A172 (cell line): ENCODE results near the gene PSD2. TPM values are rescaled to one million over a fixed set of nuclear protein-coding genes. Genes with fewer than 3 reads are reported as not detected.
"Not testable (repeated sequence)": the region's sequence is repeated elsewhere in the genome, so short reads cannot be mapped to it uniquely, and the experiment has no call there.

Source experiments
- DNase-seq: peaks from one replicate; pipeline ENCODE4 v3.0.0-alpha.2; 2015; ENCODE audit warnings: low spot score
- total RNA-seq: library from RNA; depleted of rRNA; stranded (reverse); fragments of >200 nt; shearing (Covaris generic); gene quantifications from 2 replicates; pipeline ENCODE4 v1.2.3, GENCODE V29; 2014

Gene PSD2
- total RNA-seq, 1 experiment from 2014 or later = 0.03 TPM

DNA sequence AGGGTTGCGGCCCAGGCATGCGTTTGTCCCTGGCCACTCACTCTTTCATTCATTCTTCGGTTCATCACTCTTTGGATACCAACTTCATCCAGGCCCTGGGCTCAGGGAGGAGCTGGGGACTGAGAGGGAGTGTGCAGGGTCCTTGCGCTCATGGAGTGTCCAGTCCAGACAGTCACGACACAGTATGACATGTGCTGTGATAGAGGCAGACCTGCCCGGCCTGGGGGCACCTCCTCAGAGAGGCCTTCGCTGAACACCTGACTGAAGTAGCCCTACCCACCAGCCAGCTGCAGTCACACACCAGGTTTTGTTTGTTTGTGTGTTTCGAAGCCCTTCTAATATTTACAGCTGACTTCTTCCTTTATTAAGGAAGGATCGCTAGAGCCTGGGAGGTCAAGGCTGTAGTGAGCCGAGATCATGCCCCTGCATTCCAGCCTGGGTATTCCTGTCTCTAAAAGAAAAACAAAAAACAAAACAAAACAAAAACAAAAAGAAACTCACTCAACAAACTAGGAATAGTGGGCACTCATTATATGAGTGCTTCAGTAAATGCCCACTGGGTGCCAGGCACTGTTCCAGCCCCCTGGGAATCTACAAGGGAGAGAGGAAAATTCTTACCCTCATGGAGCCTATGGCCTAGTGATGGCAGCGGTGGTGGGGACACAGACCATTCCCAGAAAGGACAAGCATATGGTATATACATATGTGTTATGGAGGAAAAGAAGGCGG is 6.3 kb upstream of the PSD2 start:
- DNase-seq = no peak

DNA sequence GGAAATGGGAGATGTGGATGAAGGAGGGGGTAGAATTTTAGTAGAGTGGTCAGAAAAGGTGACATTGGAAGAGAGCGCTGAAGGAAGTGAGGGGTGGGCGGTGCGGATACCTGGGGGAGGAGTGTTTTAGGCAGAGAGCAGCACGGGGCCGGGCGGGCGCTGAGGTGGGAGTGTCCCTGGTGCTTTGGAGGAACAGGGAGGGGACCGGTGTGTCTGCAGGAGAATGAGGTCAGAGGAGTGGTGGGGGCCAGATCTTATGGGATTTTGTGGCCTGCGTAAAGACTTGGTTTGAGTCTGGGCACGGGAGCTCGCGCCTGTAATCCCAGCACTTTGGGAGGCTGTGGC is 5.8 kb upstream of the PSD2 start:
- DNase-seq = no peak

DNA sequence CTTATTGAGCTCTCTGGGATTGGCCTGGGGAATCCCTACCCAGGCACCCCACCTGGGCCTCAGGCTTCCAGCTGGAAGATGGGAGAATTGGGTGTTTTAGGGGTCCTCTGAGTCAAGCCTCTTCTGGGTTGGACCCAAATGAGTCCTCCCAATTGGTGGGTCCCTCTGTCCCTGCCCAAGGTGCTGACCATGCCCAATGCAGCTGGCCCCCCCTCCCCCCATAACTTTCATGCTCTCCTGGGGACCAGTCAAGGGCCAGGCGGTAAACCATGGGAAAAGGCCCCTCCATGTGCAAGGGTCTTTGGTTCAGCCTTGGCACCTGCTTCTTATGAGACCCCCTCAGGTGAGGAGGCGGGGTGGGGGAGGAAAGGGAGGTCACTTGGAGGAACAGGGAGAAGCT is 3.4 kb upstream of the PSD2 start:
- DNase-seq = no peak

DNA sequence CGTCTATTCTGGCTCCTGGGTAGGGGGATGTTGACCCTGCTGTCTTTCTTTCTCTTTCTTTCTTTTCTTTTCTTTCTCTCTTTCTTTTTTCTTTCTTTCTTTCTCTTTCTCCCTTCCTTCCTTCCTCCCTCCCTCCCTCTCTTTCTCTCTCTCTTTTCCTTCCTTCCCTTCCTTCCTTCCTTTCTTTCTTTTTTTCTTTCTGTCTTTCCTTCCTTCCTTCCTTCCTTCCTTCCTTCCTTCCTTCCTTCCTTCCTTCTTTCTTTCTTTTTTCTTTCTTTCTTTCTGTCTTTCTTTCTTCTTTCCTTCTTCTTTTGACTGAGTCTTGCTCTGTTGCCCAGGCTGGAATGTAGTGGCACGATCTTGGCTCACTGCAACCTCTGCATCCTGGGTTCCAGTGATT is 3.0 kb upstream of the PSD2 start:
- DNase-seq = not testable (repeated sequence)

DNA sequence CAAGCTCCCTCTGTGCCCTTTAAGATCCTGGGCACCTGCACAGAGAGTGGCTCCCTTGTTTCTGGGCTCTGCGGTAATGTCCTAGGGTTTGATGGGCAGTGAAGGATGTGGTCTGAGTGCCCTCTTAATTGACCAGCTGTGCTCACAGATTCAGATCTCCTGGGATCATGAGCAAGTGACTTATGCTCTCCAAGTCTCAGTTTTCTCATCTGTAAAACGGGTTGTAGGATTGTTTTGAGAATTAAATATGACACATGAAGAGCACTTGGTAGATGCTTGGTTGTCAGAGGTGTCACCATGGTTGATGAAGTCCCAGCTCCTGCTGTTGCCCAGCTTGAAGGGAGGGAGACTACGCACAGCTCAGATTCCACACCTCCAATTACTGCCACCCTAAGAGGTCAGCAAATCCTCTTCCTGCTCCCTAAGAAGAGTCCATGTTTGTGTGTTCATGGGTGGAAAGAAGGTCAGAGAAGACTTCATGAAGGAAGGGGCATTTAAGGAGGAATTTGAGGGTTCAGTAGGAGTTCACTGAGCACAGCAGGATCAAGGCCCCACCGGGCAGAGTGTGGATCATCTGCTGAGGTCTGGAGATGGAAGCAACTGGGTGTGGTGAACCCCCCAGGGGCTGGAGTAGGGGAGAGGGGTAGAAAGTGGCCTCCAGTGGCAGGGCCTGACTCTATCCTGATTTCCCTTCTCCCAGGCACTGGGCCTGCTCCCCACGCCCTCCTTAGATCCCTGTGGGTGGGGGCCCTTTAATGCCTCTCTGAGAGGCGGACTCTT is 1.4 kb upstream of the PSD2 start:
- no peak for DNase-seq

DNA sequence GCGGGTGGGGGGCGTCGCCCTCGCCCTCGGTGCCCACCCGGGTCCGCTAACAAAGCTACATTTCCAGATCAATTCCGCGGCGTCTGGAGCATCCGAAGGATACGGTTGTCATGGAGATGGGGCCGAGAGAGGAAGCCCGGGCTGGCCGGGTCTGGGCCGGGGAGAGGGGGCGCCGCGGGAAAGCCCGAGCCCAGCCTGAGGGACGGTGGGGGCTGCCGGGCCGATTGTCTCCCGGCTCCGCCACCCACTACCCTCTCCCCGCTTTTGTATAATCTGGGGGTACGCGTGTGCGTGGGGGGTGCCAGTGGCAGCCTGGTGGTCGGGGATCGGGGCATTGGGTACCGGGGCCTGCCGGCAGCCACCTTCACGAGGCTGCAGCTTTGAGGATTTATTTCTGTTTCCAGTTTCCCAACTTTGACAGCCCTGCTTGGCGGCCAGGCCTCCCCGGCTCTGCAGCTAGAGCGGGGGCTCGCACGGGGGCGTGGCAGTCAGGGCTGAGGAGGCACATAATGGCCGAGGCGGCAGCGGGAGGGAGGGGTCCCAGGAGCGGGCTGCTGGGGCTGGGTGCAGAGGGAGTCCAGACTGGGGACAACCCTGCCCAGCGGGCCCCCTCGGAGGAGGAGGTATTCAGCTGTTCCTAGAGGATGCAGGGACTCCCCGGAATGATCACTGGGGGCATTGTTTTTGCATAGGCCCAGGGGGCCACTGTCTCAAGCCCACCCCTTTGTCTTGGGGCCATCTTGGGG is 626 bp downstream of the PSD2 start:
- no peak for DNase-seq

DNA sequence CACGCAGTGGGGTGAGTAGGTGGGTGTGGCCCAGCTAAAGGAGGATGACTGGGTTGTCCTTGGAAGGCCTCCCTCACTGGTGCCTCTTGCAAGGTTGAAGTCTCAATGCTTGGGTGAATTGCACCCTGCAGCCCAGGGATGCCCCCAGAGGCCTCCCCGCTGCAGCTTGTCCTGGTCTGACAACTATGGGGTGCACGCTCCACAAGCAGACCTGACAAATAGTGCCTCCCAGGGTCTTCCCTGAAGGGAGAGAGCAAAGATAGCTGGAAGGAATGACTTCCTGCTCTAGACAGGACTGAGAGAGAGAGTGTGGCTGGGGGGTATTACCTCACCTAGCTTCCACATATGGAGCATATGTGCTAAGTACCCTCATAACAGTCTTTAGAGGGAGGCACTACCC is 1.7 kb downstream of the PSD2 start:
- no peak for DNase-seq

DNA sequence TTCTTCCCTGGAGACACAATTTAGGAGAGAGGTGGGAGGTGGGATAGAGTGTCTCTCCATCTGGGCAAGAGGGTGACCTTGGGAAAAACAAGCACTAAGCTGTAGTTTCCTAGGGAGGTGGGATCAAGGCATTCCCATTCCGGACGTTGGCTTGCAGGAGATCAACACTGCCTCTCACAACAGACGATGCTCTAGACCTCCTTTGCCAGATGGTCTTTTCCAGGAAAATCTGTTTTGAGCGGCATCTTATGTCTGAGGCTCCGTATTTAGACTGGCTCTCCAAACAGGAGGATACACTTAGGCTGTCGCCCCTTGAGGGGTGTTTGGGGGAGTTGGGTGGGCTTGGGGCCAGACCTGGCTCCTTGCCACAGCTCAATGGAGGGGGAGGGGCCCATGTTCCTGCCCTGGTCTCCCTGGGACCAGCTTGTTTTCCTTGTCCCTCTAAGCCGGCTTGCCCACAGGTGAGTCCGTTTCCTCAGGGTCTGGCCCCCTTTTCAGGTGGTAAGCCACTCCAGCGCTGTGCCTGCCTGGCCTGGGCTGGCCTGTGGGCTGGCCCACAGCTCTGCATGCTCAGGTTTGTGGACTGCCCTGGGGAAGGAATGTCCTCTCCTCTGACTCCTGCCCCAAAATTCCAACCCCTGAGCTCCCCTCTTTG is 2.4 kb downstream of the PSD2 start:
- no peak for DNase-seq

DNA sequence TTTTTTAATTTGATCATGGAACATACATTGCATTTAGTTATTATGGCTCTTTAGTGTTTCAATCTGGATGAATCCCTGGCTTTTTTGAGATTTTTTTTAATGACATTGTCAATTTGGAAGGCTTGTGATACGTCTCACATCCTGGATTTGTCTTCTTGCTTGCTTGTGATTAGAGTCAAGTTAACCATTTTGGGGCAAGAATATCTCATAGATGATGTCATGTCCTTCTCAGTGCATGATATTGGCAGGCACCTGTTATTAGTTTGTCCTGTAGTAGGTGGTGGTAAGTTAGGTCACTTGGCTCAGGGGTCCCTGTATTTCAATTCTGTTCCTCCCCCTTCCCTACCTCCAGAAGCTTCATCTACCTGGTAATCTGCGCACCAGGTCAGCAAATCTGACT is 3.3 kb downstream of the PSD2 start:
- no peak for DNase-seq

DNA sequence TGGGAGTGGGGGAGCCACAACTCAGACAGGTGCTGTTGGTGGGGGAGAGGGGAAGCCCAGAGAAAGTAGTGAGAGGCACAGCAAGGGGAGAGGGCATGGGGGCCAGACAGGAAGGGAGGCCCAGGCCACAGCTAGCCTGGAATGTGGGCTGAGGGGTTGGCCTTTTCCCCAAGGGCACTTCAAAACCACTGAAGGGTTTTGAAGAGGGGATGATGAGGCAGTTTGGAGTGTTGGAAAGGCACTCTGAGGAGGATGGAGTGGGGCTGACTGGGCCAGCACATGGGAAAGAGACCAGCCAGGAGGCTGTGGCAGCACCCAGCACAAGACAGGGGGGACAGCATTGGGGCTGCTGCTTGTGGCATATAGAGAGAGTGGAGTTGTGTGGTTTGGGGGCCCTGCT is 3.8 kb downstream of the PSD2 start:
- no peak for DNase-seq

DNA sequence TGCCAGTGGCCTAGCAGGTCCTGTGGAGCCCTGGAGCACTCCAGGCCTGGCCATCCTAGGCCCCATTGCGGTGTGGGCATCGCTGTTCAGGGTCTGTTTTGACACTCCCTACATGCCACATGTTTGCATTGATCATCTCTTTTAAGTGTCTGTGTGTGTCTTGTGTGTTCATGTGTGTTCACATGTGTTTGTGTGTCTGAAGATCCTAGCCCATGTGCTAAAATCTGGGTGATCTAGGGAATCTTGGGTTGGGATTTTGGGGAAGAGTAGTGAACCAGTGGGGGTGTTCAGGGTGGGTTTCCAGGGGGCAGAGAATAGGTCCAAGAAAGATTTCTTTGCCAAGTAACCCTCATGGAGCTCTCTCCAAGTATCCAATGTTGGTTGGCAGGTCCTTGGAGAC is 8.4 kb downstream of the PSD2 start:
- DNase-seq = no peak

DNA sequence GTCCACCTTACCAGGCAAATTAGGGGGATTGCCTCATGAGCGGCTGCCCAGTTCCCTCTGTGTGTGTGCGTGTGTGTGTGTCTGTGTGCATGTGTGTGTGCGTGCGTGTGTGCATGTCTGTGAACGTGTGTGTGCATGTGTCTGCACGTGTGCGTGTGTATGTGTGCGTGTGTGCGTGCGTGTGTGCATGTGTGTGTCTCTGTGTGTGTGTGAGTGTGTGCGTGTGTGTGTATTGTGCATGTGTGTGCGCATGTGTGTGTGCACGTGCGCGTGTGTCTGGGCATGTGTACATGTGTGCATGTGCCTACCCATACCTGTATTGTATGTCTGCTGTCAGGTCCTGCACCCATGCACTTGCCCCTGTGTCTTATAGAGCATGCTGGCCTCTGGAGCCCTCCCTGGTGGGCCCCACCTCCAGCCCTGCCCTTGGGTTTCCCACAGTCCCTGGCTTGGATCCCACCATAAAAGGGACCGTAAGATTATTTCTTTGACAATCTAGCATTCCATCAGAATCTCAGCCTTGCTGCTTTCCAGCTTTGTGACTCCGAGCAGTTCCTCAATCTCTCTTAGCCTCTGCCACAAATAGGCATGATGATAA is 9.3 kb downstream of the PSD2 start:
- DNase-seq = no peak

DNA sequence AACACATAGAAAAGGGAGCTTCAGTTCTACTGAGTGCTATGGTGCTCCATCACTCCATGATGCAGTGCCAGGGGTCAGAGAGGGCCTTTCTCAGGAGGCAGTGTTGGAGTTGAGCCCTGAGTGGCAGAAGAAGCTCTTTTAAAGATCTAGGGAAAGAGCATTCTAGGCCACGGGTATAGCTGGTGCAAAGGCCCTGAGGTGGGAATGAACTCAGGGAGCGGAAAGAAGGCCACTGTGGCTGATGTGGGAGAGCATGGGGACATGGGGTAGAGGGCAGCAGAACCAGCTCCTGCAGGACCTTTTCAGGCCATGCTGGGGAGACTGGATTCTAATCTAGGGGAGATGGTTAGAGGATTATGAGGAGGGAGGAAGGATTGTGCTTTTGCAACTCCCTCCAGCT is 9.9 kb downstream of the PSD2 start:
- DNase-seq = no peak

DNA sequence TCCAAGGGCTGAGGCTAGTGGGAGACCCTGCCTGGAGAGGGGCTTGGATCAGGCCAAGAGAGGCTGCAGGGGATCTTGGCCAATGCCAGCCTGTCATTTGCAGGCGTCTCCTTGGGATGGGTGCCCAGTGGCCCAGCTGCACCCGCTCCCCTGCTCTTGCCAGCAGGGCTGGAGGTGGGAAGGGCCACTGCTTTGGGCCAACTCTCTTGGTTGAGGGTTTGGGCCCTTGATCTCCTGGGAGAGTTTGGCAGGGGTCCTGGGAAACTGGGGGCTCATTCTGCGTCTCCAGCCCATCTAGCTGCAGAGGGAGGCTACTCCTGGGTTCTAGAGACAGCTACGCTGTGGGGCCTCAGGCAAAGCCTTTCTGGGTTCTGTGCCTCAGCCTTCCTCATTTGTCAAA is 10.5 kb downstream of the PSD2 start:
- no peak for DNase-seq

DNA sequence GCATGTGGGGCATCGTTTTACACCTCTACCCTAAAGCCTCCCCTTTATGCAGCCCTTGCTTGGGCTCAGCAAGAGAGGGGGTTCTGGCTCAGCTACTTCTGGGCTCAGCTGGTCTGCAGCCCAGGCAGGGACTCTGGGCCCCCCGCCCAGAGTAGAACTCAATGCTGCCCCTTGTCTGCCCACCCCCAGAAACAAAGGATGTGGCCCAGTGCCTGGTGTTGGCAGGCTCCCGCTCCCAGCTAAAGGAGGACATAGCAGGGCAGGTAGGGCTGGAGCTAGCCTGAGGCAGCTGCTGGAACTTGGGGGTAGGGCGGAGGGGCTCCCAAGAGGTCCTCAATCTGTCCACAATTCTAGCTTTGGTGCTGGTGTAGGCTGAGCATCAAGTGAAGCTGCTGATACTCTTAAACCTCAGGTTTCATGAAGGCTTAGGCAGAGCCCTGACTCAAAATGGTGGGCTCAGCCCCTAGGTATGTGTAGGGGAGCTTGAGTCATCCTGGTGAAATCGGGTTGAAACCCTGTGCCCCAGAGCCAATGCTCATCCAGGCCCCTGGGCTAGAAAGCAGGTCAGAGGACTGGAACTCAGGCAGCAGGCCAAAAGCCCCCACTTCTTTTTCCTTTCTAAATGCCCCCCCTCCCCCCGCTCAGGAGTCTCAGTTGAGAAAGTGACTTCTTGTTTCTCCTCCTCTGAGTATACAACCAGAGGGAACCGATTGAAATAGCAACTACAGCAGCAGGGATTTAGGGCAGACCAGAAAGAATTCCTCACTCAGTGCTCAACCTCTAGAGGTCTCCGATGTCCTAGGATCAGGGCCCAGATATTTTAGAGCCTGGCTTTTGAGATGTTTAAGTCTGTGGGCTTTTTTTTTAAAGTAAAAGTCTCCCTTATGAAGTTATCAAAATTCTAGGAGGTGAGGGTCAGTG is 11.4 kb downstream of the PSD2 start:
- no peak for DNase-seq

DNA sequence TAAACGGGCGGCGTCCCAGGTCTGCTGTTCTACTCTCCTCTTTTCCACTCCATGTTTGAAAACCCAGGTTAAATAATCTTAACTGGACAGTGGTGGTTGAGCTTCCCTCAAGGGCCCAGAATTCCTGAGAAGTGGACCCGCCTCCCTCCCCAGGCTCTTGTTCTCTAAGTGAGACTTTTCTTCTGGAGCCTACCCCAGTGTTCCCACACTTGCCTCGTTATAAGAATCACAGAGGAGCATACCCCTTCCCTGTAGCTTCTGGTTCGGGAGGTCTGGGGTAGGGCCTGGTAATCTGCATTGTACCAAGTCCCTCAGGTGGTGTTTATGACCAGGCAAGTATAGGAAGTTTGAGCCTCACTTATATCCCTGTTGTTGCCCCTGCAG is 12.0 kb downstream of the PSD2 start:
- DNase-seq = no peak

DNA sequence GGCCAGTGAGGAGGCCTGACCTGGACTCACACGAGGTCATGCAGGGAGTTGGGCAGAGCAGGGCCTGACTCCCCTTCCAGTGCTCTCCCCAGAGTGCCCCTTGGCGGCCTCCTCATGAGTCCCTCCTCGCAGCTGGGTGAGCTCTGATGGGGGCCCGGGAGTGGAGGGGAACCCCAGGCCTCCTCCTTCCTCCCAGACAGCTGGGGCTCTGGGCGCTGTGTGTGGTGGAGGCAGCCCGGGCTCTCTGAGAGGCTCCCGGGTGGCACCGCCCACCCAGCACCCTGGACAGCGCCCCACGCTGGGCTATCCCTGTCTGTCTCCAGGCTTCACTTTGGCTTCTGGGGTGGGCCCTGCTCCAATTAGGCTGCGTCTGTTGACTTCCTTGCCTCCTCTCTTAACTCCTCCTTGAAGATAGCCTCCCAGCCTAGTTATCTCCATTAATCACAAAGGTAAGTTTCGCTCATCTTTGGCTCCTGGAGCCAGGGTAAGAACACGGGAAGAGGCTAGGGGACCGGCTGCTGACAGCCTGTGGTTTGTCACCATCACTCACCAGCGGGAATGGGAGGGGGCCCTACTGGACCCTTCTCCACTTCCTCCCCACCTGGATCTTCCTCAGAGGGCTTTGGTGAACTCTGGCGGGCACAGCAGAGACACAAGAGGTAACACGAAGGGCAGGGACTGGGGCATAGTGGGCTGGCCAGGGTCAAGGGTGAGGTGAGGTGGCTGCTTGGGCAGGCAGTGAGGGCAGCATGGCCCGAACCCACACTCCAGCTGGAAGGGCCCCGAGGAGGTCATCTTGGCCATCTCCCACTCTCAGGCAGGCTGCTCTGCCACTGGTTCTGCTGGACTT is 13.1 kb downstream of the PSD2 start:
- peak; percentile 21 for DNase-seq

DNA sequence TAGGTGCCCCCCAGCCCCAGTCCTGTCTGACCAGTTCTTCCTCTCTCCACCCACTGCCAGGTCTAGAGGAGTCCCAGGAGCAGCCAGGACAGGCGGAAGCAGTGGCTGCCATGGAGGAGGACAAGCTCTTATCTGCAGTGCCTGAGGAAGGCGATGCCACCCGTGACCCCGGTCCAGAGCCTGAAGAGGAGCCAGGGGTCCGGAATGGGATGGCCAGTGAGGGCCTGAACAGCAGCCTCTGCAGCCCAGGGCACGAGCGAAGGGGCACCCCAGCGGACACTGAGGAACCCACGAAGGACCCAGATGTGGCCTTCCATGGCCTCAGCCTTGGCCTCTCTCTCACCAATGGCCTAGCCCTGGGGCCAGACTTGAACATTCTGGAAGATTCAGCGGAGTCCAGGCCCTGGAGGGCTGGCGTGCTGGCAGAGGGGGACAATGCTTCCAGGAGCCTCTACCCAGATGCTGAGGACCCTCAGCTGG is 13.8 kb downstream of the PSD2 start:
- DNase-seq = no peak

DNA sequence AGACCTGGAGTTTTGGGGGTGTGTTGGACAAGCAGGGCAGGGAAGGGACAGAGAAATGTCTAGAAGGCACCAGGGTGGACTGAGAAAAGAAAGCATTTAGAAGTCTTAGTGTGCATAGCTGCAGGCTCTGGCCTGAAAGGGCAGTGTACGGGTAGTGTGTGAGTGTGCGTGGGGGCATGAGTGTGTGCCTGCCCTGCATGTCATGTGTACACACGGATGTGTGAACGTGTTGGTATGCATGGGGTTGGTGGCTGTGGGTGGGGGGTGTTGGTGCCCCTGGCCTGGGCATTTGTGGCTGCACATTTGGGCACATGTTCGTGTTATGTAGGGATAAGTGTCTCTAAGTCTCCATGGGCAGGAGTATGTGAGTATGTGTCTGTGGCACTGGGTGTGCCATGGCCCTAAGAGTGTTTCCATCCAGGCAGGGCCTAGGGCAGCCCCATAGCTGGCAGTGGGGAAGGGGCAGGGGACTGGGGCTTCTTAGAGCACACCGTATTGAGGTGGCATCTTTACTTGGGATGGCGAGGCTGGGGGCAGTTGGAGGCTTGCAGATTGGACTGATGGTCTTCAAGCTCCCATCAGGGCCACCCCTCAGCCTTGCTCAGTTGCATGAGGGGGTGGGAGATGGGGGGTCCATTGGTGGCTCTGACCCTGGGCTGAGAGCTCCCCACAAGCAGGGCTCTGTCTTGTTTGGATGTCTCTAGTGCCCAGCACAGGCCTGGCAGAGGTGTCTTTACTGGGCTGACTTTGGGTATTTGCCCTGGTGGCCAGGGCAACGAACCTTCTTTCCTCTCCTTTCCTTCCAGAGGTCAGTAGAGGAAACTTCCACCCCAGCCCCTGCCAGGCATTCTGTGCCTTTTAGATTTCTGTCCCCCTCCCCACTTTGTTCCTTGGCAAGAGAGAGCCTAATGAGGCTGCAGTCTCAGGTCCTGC is 15.0 kb downstream of the PSD2 start:
- DNase-seq = no peak
